GM12865 (cell line): ENCODE measurements around the gene KIF22.

ENCODE experiments used
- DNase-seq: peaks from one replicate; pipeline ENCODE4 v3.0.0; 2010; ENCODE audit warnings: low read depth
- H3K4me3 ChIP-seq: 2 replicates; pipeline ENCODE4 v1.5.1; 2011; ENCODE audit warnings: mild to moderate bottlenecking, low read depth, low read length, control low read depth
- TF ChIP-seq, protein P1 (sequence below): IDR thresholded peaks from 2 replicates; pipeline ENCODE4 v1.5.1; 2011; ENCODE audit warnings: low read length, control low read depth, low read depth, inconsistent platforms; ENCODE audit not compliant: insufficient read depth; ENCODE audit errors: missing control alignments

Gene KIF22

DNA sequence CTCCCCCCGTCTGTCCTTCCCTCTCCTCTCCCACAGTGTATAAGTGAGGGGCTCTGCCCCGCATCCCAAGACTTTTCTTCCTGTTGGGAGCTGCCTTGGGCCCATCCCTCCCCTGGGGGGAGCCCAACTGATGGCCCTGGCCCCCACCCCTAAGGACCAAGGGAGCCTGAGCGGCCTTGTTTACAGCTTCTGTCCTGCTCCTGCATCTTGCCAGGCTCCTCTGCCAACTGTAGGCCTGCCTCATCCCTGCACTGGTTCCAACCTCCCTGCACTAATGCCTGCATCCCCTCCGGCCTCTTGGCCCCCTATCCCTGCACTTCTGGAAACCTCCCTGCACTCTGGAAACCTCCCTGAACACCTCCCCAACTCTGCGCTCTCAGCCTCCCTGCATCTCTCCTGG lies 24.0 kb downstream of the KIF22 start:
- TF ChIP-seq, protein P1, sequence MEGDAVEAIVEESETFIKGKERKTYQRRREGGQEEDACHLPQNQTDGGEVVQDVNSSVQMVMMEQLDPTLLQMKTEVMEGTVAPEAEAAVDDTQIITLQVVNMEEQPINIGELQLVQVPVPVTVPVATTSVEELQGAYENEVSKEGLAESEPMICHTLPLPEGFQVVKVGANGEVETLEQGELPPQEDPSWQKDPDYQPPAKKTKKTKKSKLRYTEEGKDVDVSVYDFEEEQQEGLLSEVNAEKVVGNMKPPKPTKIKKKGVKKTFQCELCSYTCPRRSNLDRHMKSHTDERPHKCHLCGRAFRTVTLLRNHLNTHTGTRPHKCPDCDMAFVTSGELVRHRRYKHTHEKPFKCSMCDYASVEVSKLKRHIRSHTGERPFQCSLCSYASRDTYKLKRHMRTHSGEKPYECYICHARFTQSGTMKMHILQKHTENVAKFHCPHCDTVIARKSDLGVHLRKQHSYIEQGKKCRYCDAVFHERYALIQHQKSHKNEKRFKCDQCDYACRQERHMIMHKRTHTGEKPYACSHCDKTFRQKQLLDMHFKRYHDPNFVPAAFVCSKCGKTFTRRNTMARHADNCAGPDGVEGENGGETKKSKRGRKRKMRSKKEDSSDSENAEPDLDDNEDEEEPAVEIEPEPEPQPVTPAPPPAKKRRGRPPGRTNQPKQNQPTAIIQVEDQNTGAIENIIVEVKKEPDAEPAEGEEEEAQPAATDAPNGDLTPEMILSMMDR = no peak
- H3K4me3 ChIP-seq = no peak overlapping the region
- no peak for DNase-seq

- TF ChIP-seq, protein P1 = no peak
- no peak for DNase-seq
- peak overlapping the region; percentile 90 for H3K4me3 ChIP-seq
Measured at GRCh38 chr16:29815032-29815721, 24.6 kb downstream of the KIF22 start.

GRCh38 chr16:29815793-29816693 lies 25.5 kb downstream of the KIF22 start, which contains the start of gene PAGR1:
PAGR1 (plus strand) TSS chr16:29816152; CDS start chr16:29816526, 374 bp downstream.
- peak; percentile 100 for DNase-seq
- peak within 1 kb of the TSS; percentile 90 for H3K4me3 ChIP-seq
- TF ChIP-seq, protein P1 = peak; percentile 96

GRCh38 chr16:29816694-29817441 lies 26.3 kb downstream of the KIF22 start:
- TF ChIP-seq, protein P1 = peak; percentile 29
- peak; percentile 78 for DNase-seq
- H3K4me3 ChIP-seq = peak overlapping the region; percentile 90

DNA sequence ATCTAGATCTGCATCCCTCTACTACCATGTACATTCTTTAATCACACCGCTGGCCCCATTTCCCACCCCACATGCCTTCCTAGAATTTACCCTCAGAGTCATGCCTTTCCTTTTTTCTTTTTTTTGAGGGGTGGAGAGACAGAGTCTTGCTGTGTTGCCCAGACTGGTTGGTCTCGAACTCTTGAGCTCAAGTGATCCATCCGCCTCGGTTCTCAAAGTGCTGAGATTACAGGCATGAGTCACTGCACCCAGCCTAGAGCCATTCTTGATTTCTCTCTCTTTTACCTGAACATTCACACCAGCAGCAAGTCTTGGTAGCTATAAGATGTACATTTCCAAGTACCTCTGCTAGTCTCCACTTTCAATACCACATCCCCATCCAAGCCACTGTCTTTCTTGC lies 27.5 kb downstream of the KIF22 start:
- TF ChIP-seq, protein P1 = no peak
- no peak for DNase-seq
- H3K4me3 ChIP-seq = no peak overlapping the region

DNA sequence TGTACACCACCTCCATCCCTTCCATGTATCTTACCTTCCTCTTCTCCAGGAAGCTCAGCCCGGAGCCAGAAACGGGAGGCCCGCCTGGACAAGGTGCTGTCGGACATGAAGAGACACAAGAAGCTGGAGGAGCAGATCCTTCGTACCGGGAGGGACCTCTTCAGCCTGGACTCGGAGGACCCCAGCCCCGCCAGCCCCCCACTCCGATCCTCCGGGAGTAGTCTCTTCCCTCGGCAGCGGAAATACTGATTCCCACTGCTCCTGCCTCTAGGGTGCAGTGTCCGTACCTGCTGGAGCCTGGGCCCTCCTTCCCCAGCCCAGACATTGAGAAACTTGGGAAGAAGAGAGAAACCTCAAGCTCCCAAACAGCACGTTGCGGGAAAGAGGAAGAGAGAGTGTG lies 29.0 kb downstream of the KIF22 start:
- peak overlapping the region; percentile 85 for H3K4me3 ChIP-seq
- DNase-seq = no peak
- TF ChIP-seq, protein P1 = no peak
